LNCaP clone FGC (cell line): Measurements from ENCODE around the gene HLA-DOB.
"Not testable (repeated sequence)": the region's sequence is repeated elsewhere in the genome, so short reads cannot be mapped to it uniquely, and the experiment has no call there.

Source experiments
- DNase-seq: peaks from one replicate; pipeline ENCODE4 v3.0.0-alpha.2; 2011; ENCODE audit warnings: low read depth
- H3K4me3 ChIP-seq: 2 replicates; pipeline ENCODE4 v1.5.1; 2011; ENCODE audit warnings: mild to moderate bottlenecking, low read depth, low read length, control low read depth
- CTCF ChIP-seq: IDR thresholded peaks from 2 replicates; pipeline ENCODE4 v1.5.1; 2012; ENCODE audit warnings: mild to moderate bottlenecking; ENCODE audit not compliant: control insufficient read depth, insufficient read depth; ENCODE audit errors: extremely low read depth

The HLA-DOB gene

GRCh38 chr6:32796848-32797776, 19.7 kb downstream of the HLA-DOB start:
- TF ChIP-seq CTCF: peak; percentile 75
- H3K4me3 ChIP-seq: no peak overlapping the region
- DNase-seq: peak; percentile 19

GRCh38 chr6:32794510-32794909, 22.3 kb downstream of the HLA-DOB start:
- no peak for TF ChIP-seq CTCF
- no peak for DNase-seq
- no peak overlapping the region for H3K4me3 ChIP-seq

GRCh38 chr6:32792901-32793435, 23.8 kb downstream of the HLA-DOB start:
- no peak overlapping the region for H3K4me3 ChIP-seq
- no peak for DNase-seq
- no peak for TF ChIP-seq CTCF

GRCh38 chr6:32790306-32790705, 26.5 kb downstream of the HLA-DOB start:
- no peak for DNase-seq
- H3K4me3 ChIP-seq: no peak overlapping the region
- TF ChIP-seq CTCF: no peak

GRCh38 chr6:32785781-32786533, 30.8 kb downstream of the HLA-DOB start:
- peak; percentile 77 for TF ChIP-seq CTCF
- peak; percentile 32 for DNase-seq
- no peak overlapping the region for H3K4me3 ChIP-seq

GRCh38 chr6:32782923-32783322, 33.9 kb downstream of the HLA-DOB start:
- DNase-seq, H3K4me3 ChIP-seq: not testable (repeated sequence)

- no peak overlapping the region for H3K4me3 ChIP-seq
- DNase-seq: no peak
- TF ChIP-seq CTCF: no peak
Observed at GRCh38 chr6:32779036-32779435, 37.8 kb downstream of the HLA-DOB start.
